T-cell (primary cell): ENCODE data around the gene FLACC1. TPM values are rescaled to one million over a fixed set of nuclear protein-coding genes. Genes with fewer than 3 reads are reported as not detected.
A peak's percentile ranks its signal among the peaks of the same experiment; 100 is the strongest.

Source experiments
- ATAC-seq, 4 experiments: fragments of 200-7000 bp in 3 of 4; fragments of 150-1000 bp in 1 of 4; cut with Tn5 transposase; replicated peaks in 1 of 4; 1 replicate in 3 of 4; 2 replicates in 1 of 4; pipeline ENCODE4 v1.10.0; 2021; ENCODE audit warnings: moderate library complexity in 3 of 4, mild to moderate bottlenecking in 2 of 4, moderate number of reproducible peaks in 1 of 4
- CTCF ChIA-PET, 2 donors: fragments of 300-600 bp; sonication (Branson Sonifier 250); formaldehyde crosslinking; loops; one replicate each; lab custom pipeline; 2022; ENCODE audit warnings: antibody characterized with exemption in 2 of 2; lab: Charles Lee
- POLR2A ChIA-PET, 2 donors: fragments of 300-600 bp; sonication (Branson Sonifier 250); formaldehyde crosslinking; loops; one replicate each; lab custom pipeline; 2022; ENCODE audit warnings: antibody characterized with exemption in 2 of 2; lab: Charles Lee
- DNase-seq, 35 experiments: peaks; one replicate each; pipeline versions ENCODE4 v3.0.0 to v3.0.0-alpha.2; 2013 to 2023
- H3K27ac ChIP-seq: one replicate; pipeline ENCODE4 v1.5.1; 2013; ENCODE audit warnings: low read length
- H3K27me3 ChIP-seq, 2 experiments: replicated peaks in 1 of 2; 1 replicate in 1 of 2; 2 replicates in 1 of 2; pipeline versions ENCODE4 v1.6.1 to v1.7.0; 2013; ENCODE audit warnings: low read length in 1 of 2, mixed read lengths in 1 of 2; ENCODE audit not compliant: control insufficient read depth in 2 of 2, insufficient read depth in 2 of 2; ENCODE audit errors: extremely low read depth in 1 of 2
- H3K36me3 ChIP-seq, 2 donors: 1 replicate in 1 of 2; 2 replicates in 1 of 2; pipeline versions ENCODE4 v1.6.1 to v1.7.0; 2013; ENCODE audit warnings: low read length in 1 of 2; ENCODE audit not compliant: control insufficient read depth in 2 of 2, insufficient read depth in 1 of 2; ENCODE audit errors: extremely low read depth in 1 of 2
- H3K4me1 ChIP-seq, 2 experiments: 1 replicate in 1 of 2; 2 replicates in 1 of 2; pipeline versions ENCODE4 v1.6.1 to v1.7.0; 2013; ENCODE audit warnings: low read length in 2 of 2, mixed read lengths in 1 of 2; ENCODE audit not compliant: insufficient read depth in 2 of 2, control insufficient read depth in 1 of 2; ENCODE audit errors: extremely low read depth in 1 of 2
- H3K4me3 ChIP-seq, 2 donors: 1 replicate in 1 of 2; 2 replicates in 1 of 2; pipeline versions ENCODE4 v1.5.1 to v1.7.0; 2013; ENCODE audit warnings: mild to moderate bottlenecking in 2 of 2, low read length in 1 of 2, moderate library complexity in 1 of 2; ENCODE audit not compliant: control insufficient read depth in 1 of 2; ENCODE audit errors: extremely low read depth in 1 of 2
- H3K9me3 ChIP-seq: 2 replicates; pipeline ENCODE4 v1.7.0; 2013
- H3K27ac Mint-ChIP-seq, 2 donors: one replicate each; pipeline ENCODE4 v1.8.0; 2020 to 2021; ENCODE audit warnings: mild to moderate bottlenecking in 2 of 2, mixed read lengths in 2 of 2
- H3K27me3 Mint-ChIP-seq, 2 donors: one replicate each; pipeline ENCODE4 v1.8.0; 2021 to 2022; ENCODE audit warnings: mixed read lengths in 2 of 2
- H3K36me3 Mint-ChIP-seq: one replicate; pipeline ENCODE4 v1.8.0; 2021; ENCODE audit warnings: mixed read lengths
- H3K4me1 Mint-ChIP-seq, 3 donors: one replicate each; pipeline ENCODE4 v1.8.0; 2020 to 2022; ENCODE audit warnings: mixed read lengths in 3 of 3, mild to moderate bottlenecking in 1 of 3
- H3K4me3 Mint-ChIP-seq, 3 donors: one replicate each; pipeline ENCODE4 v1.8.0; 2020 to 2022; ENCODE audit warnings: mild to moderate bottlenecking in 3 of 3, mixed read lengths in 3 of 3, moderate library complexity in 3 of 3
- H3K9me3 Mint-ChIP-seq, 3 donors: one replicate each; pipeline ENCODE4 v1.8.0; 2020 to 2022; ENCODE audit warnings: mixed read lengths in 3 of 3
- WGBS: methylation state at CpG from one replicate; pipeline ENCODE4 v1.1.5; 2013; ENCODE audit warnings: missing lambda C conversion rate; ENCODE audit not compliant: insufficient coverage; 5-methylcytosine and 5-hydroxymethylcytosine counted together
- total RNA-seq, 35 experiments: library from RNA in 6 of 35; stranded (reverse) in 6 of 35; fragments of 120-200 nt in 1 of 35; gene quantifications; one replicate each; pipeline versions ENCODE4 v1.2.1 to v1.2.4 and lab custom pipeline; 2013 to 2026

Gene FLACC1
- total RNA-seq, 5 donors from 2014 or later (not counting 1 experiment from before 2014, with no cell fraction given), result 5.3 to 8.4 (median 6.5) TPM

GRCh38 chr2:201254081-201254730 is 102.9 kb downstream of the FLACC1 start:
- no peak for ATAC-seq
- H3K27me3 Mint-ChIP-seq, result no peaks in the 10 kb centered on the region
- H3K27me3 ChIP-seq, result no peaks in the 10 kb centered on the region
- ChIA-PET POLR2A (interaction anchor here in 1 of 2 donors (0.6 kb wide), 1 partner anchor 869 kb away, joined by 5 read pairs; no protein-coding TSS in a partner anchor), CTCF (interaction anchor here in 1 of 2 donors (0.6 to 1.3 kb wide), 4 partner anchors 10 to 22 kb away, joined by 4 to 7 read pairs (median 6); no protein-coding TSS in a partner anchor)
- no peaks in the 10 kb centered on the region for H3K9me3 ChIP-seq
- peak in 1 of 35 experiments; percentile 44 for DNase-seq
- no peak overlapping the region for H3K4me3 ChIP-seq
- H3K27ac Mint-ChIP-seq, result peak overlapping the region; percentile 95 to 96
- H3K4me3 Mint-ChIP-seq, result peak overlapping the region; percentile 26 to 65 (median 49)
- H3K27ac ChIP-seq, result peak overlapping the region; percentile 99
- H3K4me1 ChIP-seq, result peaks cover 46 to 78% of the 10 kb centered on the region in 2 experiments
- H3K36me3 Mint-ChIP-seq, result peaks cover 37% of the 10 kb centered on the region
- WGBS, result no CpG with 5 or more reads among the region's 5 CpGs
- H3K4me1 Mint-ChIP-seq, result peaks cover 93 to 94% (median 94%) of the 10 kb centered on the region in 3 donors
- no peaks in the 10 kb centered on the region for H3K36me3 ChIP-seq
- H3K9me3 Mint-ChIP-seq, result peaks cover 0 to 5% (median 4%) of the 10 kb centered on the region in 3 donors

- H3K27ac Mint-ChIP-seq, result peak overlapping the region; percentile 95 to 96
- H3K27me3 ChIP-seq, result no peaks in the 10 kb centered on the region
- H3K36me3 Mint-ChIP-seq, result peaks cover 48% of the 10 kb centered on the region
- peaks cover 0 to 6% of the 10 kb centered on the region in 2 donors for H3K36me3 ChIP-seq
- peaks cover 34 to 57% of the 10 kb centered on the region in 2 experiments for H3K4me1 ChIP-seq
- H3K4me3 ChIP-seq, result no peak overlapping the region
- no peaks in the 10 kb centered on the region for H3K27me3 Mint-ChIP-seq
- ATAC-seq, result no peak
- H3K9me3 Mint-ChIP-seq, result peaks cover 0 to 5% (median 4%) of the 10 kb centered on the region in 3 donors
- DNase-seq, result no peak
- peaks cover 88 to 92% (median 89%) of the 10 kb centered on the region in 3 donors for H3K4me1 Mint-ChIP-seq
- no peak overlapping the region for H3K27ac ChIP-seq
- H3K9me3 ChIP-seq, result no peaks in the 10 kb centered on the region
- ChIA-PET CTCF (interaction anchor here (0.9 to 1.5 kb wide), 2 partner anchors 14 to 17 kb away, joined by 3 to 6 read pairs; no protein-coding TSS in a partner anchor), POLR2A (interaction anchor here in 1 of 2 donors (1.0 kb wide), 1 partner anchor 11 kb away, joined by 3 read pairs; no protein-coding TSS in a partner anchor)
- WGBS, result 100% methylated on average over 1 of the region's 4 CpGs
- peak overlapping the region in 1 of 3 donors; percentile 0 for H3K4me3 Mint-ChIP-seq
Observed at GRCh38 chr2:201250741-201251140, 106.4 kb downstream of the FLACC1 start.

GRCh38 chr2:201249889-201250288 is 107.3 kb downstream of the FLACC1 start:
- Mint-ChIP-seq H3K27ac (peak overlapping the region; percentile 64 to 96), H3K4me3 (peak overlapping the region in 1 of 3 donors; percentile 42)
- POLR2A ChIA-PET, result no interaction called here

GRCh38 chr2:201248288-201248844 is 108.8 kb downstream of the FLACC1 start:
- ChIA-PET CTCF (interaction anchor here in 1 of 2 donors (1.3 kb wide), 1 partner anchor 11 kb away, joined by 3 read pairs; no protein-coding TSS in a partner anchor), POLR2A (interaction anchor here in 1 of 2 donors (0.7 kb wide), 1 partner anchor 28 kb away, joined by 3 read pairs; no protein-coding TSS in a partner anchor)
- Histone ChIP-seq H3K36me3 (peaks cover 0 to 10% of the 10 kb centered on the region in 2 donors), H3K4me3 (no peak overlapping the region), H3K27ac (no peak overlapping the region), H3K9me3 (no peaks in the 10 kb centered on the region), H3K27me3 (no peaks in the 10 kb centered on the region), H3K4me1 (peaks cover 13 to 38% of the 10 kb centered on the region in 2 experiments)
- ATAC-seq (no peak), DNase-seq (peak in 1 of 35 experiments; percentile 2)
- Mint-ChIP-seq H3K36me3 (peaks cover 40% of the 10 kb centered on the region), H3K4me1 (peaks cover 86 to 88% (median 88%) of the 10 kb centered on the region in 3 donors), H3K9me3 (peaks cover 0 to 5% (median 4%) of the 10 kb centered on the region in 3 donors), H3K4me3 (no peak overlapping the region), H3K27ac (peak overlapping the region; percentile 4 to 11), H3K27me3 (no peaks in the 10 kb centered on the region)
- WGBS, result no CpG with 5 or more reads among the region's 6 CpGs

More at GRCh38 chr2:201249889-201250288, 107.3 kb downstream of the FLACC1 start:
- CTCF ChIA-PET, result interaction anchor here in 1 of 2 donors (1.5 kb wide), 1 partner anchor 17 kb away, joined by 6 read pairs; no protein-coding TSS in a partner anchor
- Histone ChIP-seq H3K27me3 (no peaks in the 10 kb centered on the region), H3K27ac (no peak overlapping the region), H3K4me1 (peaks cover 27 to 53% of the 10 kb centered on the region in 2 experiments), H3K36me3 (peaks cover 0 to 6% of the 10 kb centered on the region in 2 donors), H3K9me3 (no peaks in the 10 kb centered on the region), H3K4me3 (no peak overlapping the region)
- H3K4me1 Mint-ChIP-seq, result peaks cover 88% of the 10 kb centered on the region in 3 donors
- H3K36me3 Mint-ChIP-seq, result peaks cover 45% of the 10 kb centered on the region
- no peak for ATAC-seq
- no CpG with 5 or more reads among the region's 2 CpGs for WGBS
- DNase-seq, result no peak
- peaks cover 0 to 5% (median 4%) of the 10 kb centered on the region in 3 donors for H3K9me3 Mint-ChIP-seq
- H3K27me3 Mint-ChIP-seq, result no peaks in the 10 kb centered on the region

- Histone ChIP-seq H3K4me1 (peaks cover 8 to 21% of the 10 kb centered on the region in 2 experiments), H3K4me3 (no peak overlapping the region), H3K9me3 (no peaks in the 10 kb centered on the region), H3K27me3 (no peaks in the 10 kb centered on the region), H3K27ac (no peak overlapping the region), H3K36me3 (peaks cover 0 to 13% of the 10 kb centered on the region in 2 donors)
- Mint-ChIP-seq H3K36me3 (peaks cover 43% of the 10 kb centered on the region), H3K27me3 (no peaks in the 10 kb centered on the region), H3K9me3 (peaks cover 0 to 11% (median 5%) of the 10 kb centered on the region in 3 donors), H3K4me3 (no peak overlapping the region), H3K4me1 (peaks cover 83 to 88% (median 87%) of the 10 kb centered on the region in 3 donors), H3K27ac (peak overlapping the region; percentile 78 to 82)
- ChIA-PET CTCF (interaction anchor here (0.7 kb wide), 2 partner anchors 169 to 452 kb away, joined by 6 to 10 read pairs; partner anchors contain the start of gene MPP4 (in 1 of the 2)), POLR2A (interaction anchor here in 1 of 2 donors (0.7 kb wide), 1 partner anchor 18 kb away, joined by 3 read pairs; no protein-coding TSS in a partner anchor)
- DNase-seq (no peak), ATAC-seq (no peak)
- WGBS, result no CpG with 5 or more reads among the region's 4 CpGs
Observed at GRCh38 chr2:201246280-201246679, 110.9 kb downstream of the FLACC1 start.

- H3K9me3 Mint-ChIP-seq, result peaks cover 0 to 13% (median 0%) of the 10 kb centered on the region in 3 donors
- 97% methylated on average over 3 of the region's 5 CpGs for WGBS
- no peaks in the 10 kb centered on the region for H3K27me3 Mint-ChIP-seq
- peaks cover 45% of the 10 kb centered on the region for H3K36me3 Mint-ChIP-seq
- no peak overlapping the region for H3K4me3 ChIP-seq
- ChIA-PET POLR2A (no interaction called here), CTCF (no interaction called here)
- H3K4me3 Mint-ChIP-seq, result no peak overlapping the region
- no peaks in the 10 kb centered on the region for H3K9me3 ChIP-seq
- ATAC-seq, result no peak
- peaks cover 72 to 88% (median 77%) of the 10 kb centered on the region in 3 donors for H3K4me1 Mint-ChIP-seq
- H3K27me3 ChIP-seq, result no peaks in the 10 kb centered on the region
- DNase-seq, result no peak
- peaks cover 8 to 18% of the 10 kb centered on the region in 2 experiments for H3K4me1 ChIP-seq
- no peak overlapping the region for H3K27ac ChIP-seq
- H3K27ac Mint-ChIP-seq, result peak overlapping the region; percentile 75 to 81
- peaks cover under 1 to 22% of the 10 kb centered on the region in 2 donors for H3K36me3 ChIP-seq
Observed at GRCh38 chr2:201244829-201245228, 112.3 kb downstream of the FLACC1 start.
